PC-3 (cell line): ENCODE data around the gene MYO5B. TPM values are rescaled to one million over a fixed set of nuclear protein-coding genes. Genes with fewer than 3 reads are reported as not detected.

Experiments used
- ATAC-seq: fragments of 200-7000 bp; cut with Tn5 transposase; 2 replicates; pipeline ENCODE4 v1.9.1; 2020; ENCODE audit warnings: mild to moderate bottlenecking, moderate library complexity
- BruUV-seq: library from RNA; stranded (reverse); fragments of 400-500 nt; replicated peaks from 2 replicates; lab custom pipeline; 2021; lab: Mats Ljungman, UMichigan
- CTCF ChIA-PET: fragments of 300-600 bp; sonication (Branson Sonifier 250); formaldehyde crosslinking; loops from one replicate; lab custom pipeline; 2022; ENCODE audit warnings: antibody characterized with exemption; lab: Charles Lee
- POLR2A ChIA-PET: fragments of 300-600 bp; sonication (Branson Sonifier 250); formaldehyde crosslinking; loops from one replicate; lab custom pipeline; 2022; ENCODE audit warnings: antibody characterized with exemption; ENCODE audit not compliant: unreplicated experiment; lab: Charles Lee
- DNase-seq: peaks from one replicate; pipeline ENCODE4 v3.0.0-alpha.2; 2015
- H2AFZ ChIP-seq: fragments of 300-600 bp; sonication (generic); 2 replicates; pipeline ENCODE4 v1.6.0; 2016; ENCODE audit warnings: antibody characterized with exemption, low read length
- H3F3A ChIP-seq: fragments of 300-600 bp; sonication (generic); one replicate; pipeline ENCODE4 v1.6.0; 2017; ENCODE audit warnings: antibody characterized with exemption, low read length, control low read depth, mild to moderate bottlenecking; ENCODE audit not compliant: unreplicated experiment
- H3K27ac ChIP-seq: fragments of 300-600 bp; sonication (generic); 2 replicates; pipeline ENCODE4 v1.5.1; 2016; ENCODE audit warnings: mild to moderate bottlenecking, low read length
- H3K27me3 ChIP-seq: fragments of 300-600 bp; sonication (generic); 2 replicates; pipeline ENCODE4 v1.6.1; 2016; ENCODE audit warnings: low read length, mixed read lengths
- H3K36me3 ChIP-seq: fragments of 300-600 bp; sonication (generic); 2 replicates; pipeline ENCODE4 v1.6.1; 2016; ENCODE audit warnings: low read depth, mixed run types, low read length, mixed read lengths
- H3K4me1 ChIP-seq: fragments of 300-600 bp; sonication (generic); 2 replicates; pipeline ENCODE4 v1.5.1; 2016; ENCODE audit warnings: low read length; ENCODE audit not compliant: insufficient read depth
- H3K4me2 ChIP-seq: fragments of 300-600 bp; sonication (generic); 2 replicates; pipeline ENCODE4 v1.6.0; 2016; ENCODE audit warnings: low read length
- H3K4me3 ChIP-seq: fragments of 300-600 bp; sonication (generic); 2 replicates; pipeline ENCODE4 v1.5.1; 2016; ENCODE audit warnings: mild to moderate bottlenecking, low read length, mixed read lengths
- H3K79me2 ChIP-seq: fragments of 300-600 bp; sonication (generic); 2 replicates; pipeline ENCODE4 v1.6.1; 2017; ENCODE audit warnings: low read length, mixed read lengths
- H3K9ac ChIP-seq: fragments of 300-600 bp; sonication (generic); 2 replicates; pipeline ENCODE4 v1.6.0; 2016; ENCODE audit warnings: mild to moderate bottlenecking, low read length
- H3K9me2 ChIP-seq: fragments of 300-600 bp; sonication (generic); replicated peaks from 2 replicates; pipeline ENCODE4 v1.6.1; 2016; ENCODE audit warnings: mixed run types, low read length, mixed read lengths
- H3K9me3 ChIP-seq: fragments of 300-600 bp; sonication (generic); 2 replicates; pipeline ENCODE4 v1.6.1; 2016; ENCODE audit warnings: low read length, mixed read lengths
- H4K20me1 ChIP-seq: fragments of 300-600 bp; sonication (generic); 2 replicates; pipeline ENCODE4 v1.6.1; 2016; ENCODE audit warnings: low read length, mixed read lengths
- EZH2 ChIP-seq: fragments of 300-600 bp; sonication (generic); IDR thresholded peaks from one replicate; pipeline ENCODE4 v1.6.1; 2017; ENCODE audit warnings: antibody characterized with exemption, mild to moderate bottlenecking, low read length; ENCODE audit not compliant: unreplicated experiment
- EZH2phosphoT487 ChIP-seq: fragments of 300-600 bp; sonication (generic); IDR thresholded peaks from 2 replicates; pipeline ENCODE4 v1.6.1; 2018; ENCODE audit warnings: mild to moderate bottlenecking, antibody characterized with exemption, low read length, borderline replicate concordance
- intact Hi-C: fragments of 100-400 bp; cut with micrococcal nuclease; formaldehyde crosslinking; loops from 2 replicates; pipeline ENCODE4 v1.9.0; 2023
- total RNA-seq: library from RNA; depleted of rRNA; stranded (reverse); fragments of >200 nt; gene quantifications from 2 replicates; pipeline ENCODE4 v1.2.3, GENCODE V29; 2014
- TF ChIP-seq, protein P1 (sequence below): fragments of 300-600 bp; sonication (generic); conservative IDR thresholded peaks from 2 replicates; pipeline ENCODE4 v1.5.1; 2017; ENCODE audit warnings: antibody characterized with exemption, low read depth, mild to moderate bottlenecking, low read length

MYO5B gene
- total RNA-seq, 1 experiment from 2014 or later: 10.7 TPM

DNA sequence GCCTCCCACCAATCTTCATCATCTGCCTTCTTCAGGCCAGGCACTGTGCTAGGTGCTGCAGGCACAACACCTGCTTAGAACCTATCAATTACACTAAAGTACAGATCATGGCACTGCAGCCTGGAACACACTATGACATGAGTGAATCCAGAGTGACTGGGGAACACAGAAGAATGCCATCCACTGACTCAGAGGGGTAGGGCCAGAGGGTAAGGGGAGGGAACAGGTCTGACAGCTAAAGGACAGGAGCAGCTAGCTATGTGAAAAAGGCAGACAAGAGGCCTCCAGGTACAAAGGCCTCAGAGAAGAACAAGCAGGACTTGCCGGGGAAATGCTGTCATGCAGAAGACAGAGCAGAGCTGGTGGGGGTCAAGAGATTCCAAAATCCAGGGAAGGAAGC, 328.3 kb downstream of the MYO5B start:
- H4K20me1 ChIP-seq: no peaks in the 10 kb centered on the region
- DNase-seq (peak; percentile 13), ATAC-seq (peak; percentile 24; the same call in 1 of the 2 replicates)
- no peaks in the 10 kb centered on the region for H3K36me3 ChIP-seq
- no peaks in the 10 kb centered on the region for H3K27me3 ChIP-seq
- TF ChIP-seq, protein P1, sequence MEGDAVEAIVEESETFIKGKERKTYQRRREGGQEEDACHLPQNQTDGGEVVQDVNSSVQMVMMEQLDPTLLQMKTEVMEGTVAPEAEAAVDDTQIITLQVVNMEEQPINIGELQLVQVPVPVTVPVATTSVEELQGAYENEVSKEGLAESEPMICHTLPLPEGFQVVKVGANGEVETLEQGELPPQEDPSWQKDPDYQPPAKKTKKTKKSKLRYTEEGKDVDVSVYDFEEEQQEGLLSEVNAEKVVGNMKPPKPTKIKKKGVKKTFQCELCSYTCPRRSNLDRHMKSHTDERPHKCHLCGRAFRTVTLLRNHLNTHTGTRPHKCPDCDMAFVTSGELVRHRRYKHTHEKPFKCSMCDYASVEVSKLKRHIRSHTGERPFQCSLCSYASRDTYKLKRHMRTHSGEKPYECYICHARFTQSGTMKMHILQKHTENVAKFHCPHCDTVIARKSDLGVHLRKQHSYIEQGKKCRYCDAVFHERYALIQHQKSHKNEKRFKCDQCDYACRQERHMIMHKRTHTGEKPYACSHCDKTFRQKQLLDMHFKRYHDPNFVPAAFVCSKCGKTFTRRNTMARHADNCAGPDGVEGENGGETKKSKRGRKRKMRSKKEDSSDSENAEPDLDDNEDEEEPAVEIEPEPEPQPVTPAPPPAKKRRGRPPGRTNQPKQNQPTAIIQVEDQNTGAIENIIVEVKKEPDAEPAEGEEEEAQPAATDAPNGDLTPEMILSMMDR: no peak
- no peak overlapping the region for H2AFZ ChIP-seq
- H3K79me2 ChIP-seq: no peaks in the 10 kb centered on the region
- H3K9ac ChIP-seq: no peak overlapping the region
- no peaks in the 10 kb centered on the region for H3K9me2 ChIP-seq
- ChIA-PET POLR2A (no interaction called here), CTCF (no interaction called here)
- H3K4me3 ChIP-seq: no peak overlapping the region
- no peaks in the 10 kb centered on the region for H3K9me3 ChIP-seq
- H3K4me1 ChIP-seq: no peaks in the 10 kb centered on the region
- no peak overlapping the region for H3K27ac ChIP-seq
- no peak overlapping the region for H3K4me2 ChIP-seq
- H3F3A ChIP-seq: no peaks in the 10 kb centered on the region
- intact Hi-C loops: no loop called here
- BruUV-seq: no TSS peak

DNA sequence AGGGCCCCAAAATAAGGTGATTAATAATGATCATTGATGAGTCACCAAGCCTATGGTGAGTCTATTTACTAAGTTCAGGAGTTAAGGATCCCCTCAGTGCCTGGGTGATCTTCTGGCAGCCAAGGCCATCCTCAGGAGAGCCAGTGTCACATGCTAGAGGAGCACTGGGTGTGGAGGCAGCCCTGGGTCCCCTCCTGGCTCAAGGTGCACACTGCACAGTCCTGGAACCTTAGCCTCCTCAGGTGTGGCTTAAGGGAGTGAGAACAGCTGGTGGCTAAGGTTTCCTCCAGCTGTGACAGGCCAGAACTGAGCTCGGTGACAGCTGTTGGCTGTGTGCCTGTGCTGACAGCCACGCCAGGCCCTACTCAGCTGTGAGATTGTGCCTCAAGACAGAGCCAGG, 329.5 kb downstream of the MYO5B start:
- DNase-seq: no peak
- no peak overlapping the region for H3K27ac ChIP-seq

DNA sequence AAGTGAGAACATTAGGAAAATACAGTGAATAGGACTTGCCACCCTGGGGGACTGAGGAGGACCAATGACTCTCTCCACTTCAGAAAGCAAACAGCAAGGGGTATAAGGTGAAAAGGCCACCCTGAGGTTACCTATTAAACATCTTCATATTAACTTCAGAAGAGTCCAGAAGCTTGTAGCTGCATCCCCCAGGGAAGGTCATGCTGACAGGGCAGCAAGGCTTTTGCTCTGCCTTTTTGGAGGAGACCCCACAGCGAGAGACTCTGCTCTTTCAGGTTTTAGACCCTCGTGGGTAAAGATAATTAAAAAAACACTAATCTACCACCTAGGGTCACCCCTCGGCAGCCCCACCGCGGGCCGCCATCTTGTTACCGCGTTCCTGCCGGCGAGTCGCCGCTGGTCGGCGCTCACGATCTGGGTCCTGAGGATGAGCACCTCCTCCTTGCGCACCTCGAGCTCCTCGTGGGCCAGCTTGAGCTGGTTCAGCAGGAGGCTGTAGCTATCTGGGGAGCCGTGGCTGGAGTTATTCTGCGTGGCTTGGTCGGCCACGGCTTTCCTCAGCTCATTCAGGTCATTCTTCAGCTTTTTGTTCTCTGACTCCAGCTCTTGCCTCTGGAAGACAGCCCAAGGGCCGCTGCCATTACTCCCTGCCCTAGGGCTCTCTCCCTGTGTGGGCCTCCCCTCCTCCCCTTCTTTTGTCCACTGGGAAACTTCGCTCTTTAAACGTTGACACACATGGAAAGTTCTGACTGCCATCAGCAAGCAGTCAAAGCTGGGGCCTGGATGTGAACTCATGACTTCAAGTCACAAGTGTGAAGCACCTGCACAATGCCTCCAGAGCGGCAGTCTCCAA, 331.0 kb downstream of the MYO5B start:
- H3K9me2 ChIP-seq: no peaks in the 10 kb centered on the region
- H3K4me3 ChIP-seq: no peak overlapping the region
- no peak overlapping the region for H3K27ac ChIP-seq
- H2AFZ ChIP-seq: no peak overlapping the region
- CTCF ChIA-PET: no interaction called here
- intact Hi-C loops: no loop called here
- no peak overlapping the region for H3K4me2 ChIP-seq
- H3F3A ChIP-seq: no peaks in the 10 kb centered on the region
- no peaks in the 10 kb centered on the region for H3K36me3 ChIP-seq
- BruUV-seq: no TSS peak
- DNase-seq: no peak
- POLR2A ChIA-PET: no interaction called here
- H3K27me3 ChIP-seq: no peaks in the 10 kb centered on the region
- H3K9ac ChIP-seq: no peak overlapping the region
- no peaks in the 10 kb centered on the region for H3K79me2 ChIP-seq
- H3K9me3 ChIP-seq: no peaks in the 10 kb centered on the region
- TF ChIP-seq, protein P1: no peak
- TF ChIP-seq EZH2phosphoT487 (no peak), EZH2 (no peak)
- no peaks in the 10 kb centered on the region for H3K4me1 ChIP-seq
- no peaks in the 10 kb centered on the region for H4K20me1 ChIP-seq
- ATAC-seq: no peak

More for the DNA sequence above, 329.5 kb downstream of the MYO5B start:
- intact Hi-C loops: no loop called here
- no peaks in the 10 kb centered on the region for H3K36me3 ChIP-seq
- no peaks in the 10 kb centered on the region for H3K4me1 ChIP-seq
- CTCF ChIA-PET: no interaction called here
- H3K79me2 ChIP-seq: no peaks in the 10 kb centered on the region
- BruUV-seq: no TSS peak
- POLR2A ChIA-PET: no interaction called here
- TF ChIP-seq, protein P1: no peak
- TF ChIP-seq EZH2 (no peak), EZH2phosphoT487 (no peak)
- ATAC-seq: peak; percentile 18; the same call in 1 of the 2 replicates
- H3K9me3 ChIP-seq: no peaks in the 10 kb centered on the region
- no peaks in the 10 kb centered on the region for H3K27me3 ChIP-seq
- H3K4me2 ChIP-seq: no peak overlapping the region
- no peaks in the 10 kb centered on the region for H4K20me1 ChIP-seq
- no peak overlapping the region for H3K4me3 ChIP-seq
- no peak overlapping the region for H3K9ac ChIP-seq
- no peaks in the 10 kb centered on the region for H3K9me2 ChIP-seq
- no peaks in the 10 kb centered on the region for H3F3A ChIP-seq
- H2AFZ ChIP-seq: no peak overlapping the region
